Activated CD4-positive, alpha-beta T cell treated with anti-CD3 and anti-CD28 coated beads for 4 hours (primary cell): ENCODE measurements around the gene PDZD4.

Experiments used
- DNase-seq, 2 donors: peaks; one replicate each; pipeline ENCODE4 v3.0.0-alpha.2; 2020

The PDZD4 gene

DNA sequence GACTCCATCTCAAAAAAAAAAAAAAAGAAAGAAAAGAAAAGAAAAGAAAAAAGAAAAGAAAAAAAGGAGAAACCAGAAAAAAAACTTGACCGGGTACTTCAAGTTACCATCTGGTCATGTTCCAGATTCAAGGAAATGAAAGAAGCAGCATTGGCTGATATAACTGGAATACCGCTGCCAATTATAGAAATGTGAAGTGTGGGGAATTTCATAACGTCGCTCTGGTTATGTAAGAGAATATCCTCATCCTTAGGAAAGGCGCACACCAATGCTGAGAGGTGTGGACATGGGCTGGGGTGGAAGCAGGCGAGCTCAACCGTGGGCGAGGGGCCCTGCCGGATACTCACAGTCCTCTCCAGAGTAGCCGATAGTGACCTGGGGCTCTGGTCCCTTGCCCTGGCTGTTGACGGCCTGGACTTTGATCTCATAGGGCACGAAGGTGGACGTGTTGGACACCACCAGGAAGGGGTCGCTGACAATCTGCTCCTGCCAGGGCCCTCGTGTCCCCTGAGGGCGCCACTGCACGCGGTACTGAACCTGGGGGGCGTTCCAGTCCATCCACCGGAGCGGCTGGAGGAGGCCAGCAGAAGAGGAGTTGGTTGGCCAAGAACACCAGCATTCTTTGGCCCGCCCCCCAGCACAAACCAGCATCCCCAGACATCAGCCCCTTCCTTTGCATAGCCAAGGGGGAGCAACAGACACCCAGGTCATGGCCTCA is 36.1 kb upstream of the PDZD4 start:
- DNase-seq = no peak

DNA sequence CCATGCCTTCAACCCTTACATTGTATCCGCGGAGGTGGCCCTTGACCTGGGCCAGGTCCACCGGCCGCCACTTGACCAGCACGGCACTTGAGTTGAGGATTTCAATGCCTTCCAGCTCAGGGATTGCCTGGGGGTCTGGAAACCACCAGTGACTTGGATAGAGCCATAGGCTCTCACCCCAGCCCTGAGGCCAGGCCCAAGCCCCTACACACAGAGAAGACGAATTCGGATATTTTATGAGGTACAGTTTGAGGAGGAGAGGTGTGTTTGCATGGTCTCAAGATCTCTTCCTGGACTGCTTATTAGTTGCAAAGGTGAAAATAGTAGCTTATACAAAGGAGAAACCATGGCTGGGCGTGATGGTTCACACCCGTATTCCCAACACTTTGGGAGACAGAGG is 35.3 kb upstream of the PDZD4 start:
- DNase-seq = no peak

DNA sequence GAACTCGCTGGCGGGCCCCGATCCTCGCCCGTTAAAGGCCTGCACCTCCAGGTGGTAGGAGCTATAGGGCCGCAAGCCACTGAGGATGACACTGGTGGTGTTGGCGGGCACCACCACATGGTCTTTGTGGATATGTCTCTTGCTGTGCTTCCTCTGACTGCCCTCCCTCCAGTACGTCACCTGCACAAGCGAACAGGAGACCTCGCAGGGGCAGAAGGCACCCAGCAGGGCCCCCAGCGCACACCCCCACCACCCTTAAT is 34.9 kb upstream of the PDZD4 start:
- DNase-seq = no peak

DNA sequence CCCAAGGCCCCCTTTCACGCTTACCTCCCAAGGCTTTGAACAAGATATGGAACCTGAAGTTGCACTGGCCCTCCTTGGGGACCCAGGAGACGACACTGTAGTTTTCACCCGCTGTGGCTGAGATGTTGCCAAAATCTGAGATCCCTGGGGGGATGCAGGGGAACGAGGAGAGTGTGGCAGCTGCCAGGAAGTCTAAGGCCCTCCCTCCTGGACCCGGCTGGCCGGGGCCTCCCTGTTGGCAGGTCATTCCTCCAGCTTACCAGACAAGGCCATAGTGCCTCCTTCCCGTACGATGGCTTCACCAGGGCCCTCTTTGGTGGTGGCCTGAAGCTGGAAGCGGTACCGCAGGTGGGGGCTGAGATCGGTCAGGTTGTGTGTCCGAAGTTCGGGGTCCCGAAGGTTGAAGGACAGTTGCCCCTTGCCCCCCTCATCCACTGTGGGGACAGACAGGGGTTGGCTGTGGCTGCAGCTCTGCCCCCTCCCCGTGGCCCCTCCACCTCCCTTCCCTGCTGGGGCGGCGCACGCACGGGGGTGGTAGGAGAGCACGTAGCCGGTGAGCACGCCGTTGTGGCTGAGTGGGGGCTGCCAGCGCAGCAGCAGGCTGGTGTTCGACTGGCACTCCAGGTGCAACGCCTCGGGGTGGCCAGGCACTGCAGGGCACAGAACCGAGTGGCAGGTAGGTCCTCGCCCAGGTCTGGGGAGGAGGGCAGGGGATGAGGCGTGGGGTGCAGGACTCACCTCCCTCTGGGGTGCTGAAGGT is 34.4 kb upstream of the PDZD4 start:
- no peak for DNase-seq

DNA sequence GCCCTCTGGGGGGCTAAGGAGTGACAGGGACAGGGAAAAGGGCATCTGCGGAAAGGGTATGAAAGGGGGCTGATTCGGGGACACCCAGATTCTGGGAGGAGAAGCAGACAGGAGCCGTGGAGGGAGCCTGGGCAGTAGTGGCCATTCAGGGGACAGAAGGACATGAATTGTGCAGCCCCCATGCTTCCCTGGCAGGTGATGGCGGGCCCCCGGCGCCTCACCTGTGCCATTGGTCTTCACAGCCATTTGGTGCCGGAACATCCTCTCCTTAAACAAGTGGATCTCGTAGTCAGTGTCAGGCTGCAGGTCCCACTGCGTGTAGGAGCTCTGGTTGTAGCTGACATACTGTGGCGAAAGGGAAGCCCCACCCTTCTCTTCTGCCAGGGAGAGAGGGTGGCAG is 33.8 kb upstream of the PDZD4 start:
- DNase-seq = no peak

DNA sequence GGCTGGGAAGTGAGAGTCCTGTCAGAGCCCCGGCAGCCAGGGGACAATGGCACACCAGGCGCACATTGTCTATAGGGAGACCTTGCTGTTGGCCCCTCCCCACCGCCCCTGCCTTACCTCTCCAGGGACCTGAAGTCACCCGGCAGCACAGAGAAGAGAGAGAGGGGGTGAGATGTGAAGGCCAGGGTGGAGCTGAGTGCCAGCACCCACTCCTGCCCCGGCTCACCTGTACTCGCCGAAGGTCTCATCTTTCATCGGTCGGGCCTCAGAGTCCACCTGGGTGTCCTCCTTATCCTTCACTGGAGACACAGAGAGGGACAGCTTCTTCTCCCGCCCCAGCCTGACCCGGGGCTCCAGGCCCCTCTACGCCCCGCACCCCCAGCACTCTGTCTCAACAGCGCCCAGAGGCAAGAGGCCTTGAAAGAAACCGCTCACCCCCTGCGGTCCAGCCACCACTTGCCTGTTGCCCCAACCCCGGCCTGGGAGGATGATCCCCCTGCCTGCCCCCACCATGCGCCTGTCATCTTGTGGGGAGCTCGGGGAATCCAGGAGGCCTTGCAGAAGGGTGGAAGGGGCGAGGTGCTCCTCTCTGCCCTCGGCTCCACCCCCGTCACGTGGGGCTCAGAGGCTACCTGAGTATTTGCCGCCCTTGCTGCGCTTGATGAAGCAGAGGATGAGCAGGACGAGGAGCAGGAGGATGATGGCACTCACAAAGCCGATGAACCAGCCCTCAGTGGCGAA is 33.1 kb upstream of the PDZD4 start:
- DNase-seq = no peak

DNA sequence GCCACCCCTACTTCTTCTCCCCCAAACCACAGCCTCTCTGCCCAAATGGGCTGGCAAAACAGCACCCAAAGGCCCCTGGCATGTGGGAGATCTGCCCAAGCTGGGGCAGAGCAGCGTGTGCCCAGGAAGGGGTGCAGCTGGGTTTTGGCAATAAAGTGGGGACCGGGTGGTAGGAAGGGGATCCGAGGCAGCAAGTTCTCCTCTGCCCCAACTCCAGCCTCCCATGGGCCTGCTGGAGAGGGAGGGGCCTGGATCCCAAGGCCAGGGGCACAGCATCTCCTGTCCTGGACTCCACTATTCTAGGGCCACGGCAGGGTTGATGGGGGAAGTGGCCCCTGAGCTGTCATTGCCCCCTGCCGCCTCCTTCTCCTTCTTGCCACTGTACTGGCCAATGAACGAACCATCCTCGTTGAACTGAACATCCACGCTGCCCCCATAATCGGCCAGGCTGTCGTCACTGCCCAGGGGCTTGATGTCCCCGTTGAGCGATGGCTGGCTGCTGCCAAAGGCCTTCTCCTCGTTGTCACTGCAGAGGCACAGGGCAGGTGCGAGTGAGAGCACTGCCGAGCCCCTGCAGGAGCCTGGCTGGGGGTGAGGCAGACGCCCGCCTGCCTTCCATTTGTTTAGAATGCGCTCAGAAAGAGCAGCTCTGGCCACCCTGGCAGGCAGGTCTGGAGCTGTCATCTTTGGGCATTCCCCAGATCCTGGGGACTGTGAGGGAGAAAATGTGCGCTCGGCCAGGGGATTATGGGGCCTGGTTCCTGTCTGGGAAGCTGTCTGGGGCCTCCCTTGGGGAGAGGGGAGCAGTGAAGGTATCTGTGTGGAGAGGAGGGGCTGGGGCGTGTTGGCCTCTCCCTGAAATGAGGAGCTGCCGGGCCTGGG is 32.3 kb upstream of the PDZD4 start:
- DNase-seq = no peak

DNA sequence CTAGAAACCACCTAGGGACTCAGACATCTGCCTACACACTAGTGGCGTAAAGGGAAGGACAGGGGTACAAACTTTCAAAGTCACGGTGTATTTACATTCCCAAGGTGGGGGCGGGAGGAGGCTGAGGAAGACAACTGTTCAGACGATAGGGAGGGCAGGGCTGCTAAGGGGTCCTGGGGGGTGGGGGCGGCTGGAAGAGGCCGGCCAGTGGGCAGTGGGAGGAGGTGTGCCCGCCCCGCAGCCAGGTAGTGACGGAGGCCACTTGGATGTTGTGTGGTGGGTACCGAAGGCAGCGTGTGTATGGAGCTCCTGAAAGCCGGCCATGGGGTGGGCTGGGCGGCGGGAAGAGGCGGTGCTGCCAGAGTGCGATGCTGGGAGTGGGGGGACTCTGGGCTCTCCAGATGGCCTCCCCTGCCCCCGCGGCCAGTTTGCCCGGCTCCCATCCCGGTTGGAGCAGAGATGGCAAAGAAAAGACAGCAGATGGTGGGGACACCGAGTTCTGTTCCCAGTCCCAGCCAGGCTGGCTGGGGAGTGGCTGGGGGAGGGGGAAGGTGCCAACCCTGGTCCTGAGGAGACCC is 31.5 kb upstream of the PDZD4 start:
- no peak for DNase-seq

DNA sequence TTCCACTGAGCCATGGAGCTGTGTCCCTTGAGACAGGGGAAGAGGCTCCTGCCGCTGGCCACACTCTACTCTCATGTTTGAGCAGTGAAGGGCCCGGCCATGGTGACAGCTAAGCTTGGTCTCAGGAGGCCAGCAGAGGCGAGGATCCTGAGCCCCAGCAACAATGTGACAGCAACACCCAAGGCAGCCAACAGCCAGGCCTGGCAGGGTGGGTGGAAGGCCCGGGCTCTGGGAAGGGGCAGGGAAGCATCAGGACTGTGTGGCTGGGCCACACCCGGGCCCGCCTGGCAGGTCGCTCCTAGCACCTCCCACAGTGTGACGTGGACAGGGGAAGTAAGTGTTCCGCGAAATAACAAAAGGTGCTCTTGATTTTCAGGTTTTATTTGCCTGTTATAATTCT is 30.8 kb upstream of the PDZD4 start:
- no peak for DNase-seq

DNA sequence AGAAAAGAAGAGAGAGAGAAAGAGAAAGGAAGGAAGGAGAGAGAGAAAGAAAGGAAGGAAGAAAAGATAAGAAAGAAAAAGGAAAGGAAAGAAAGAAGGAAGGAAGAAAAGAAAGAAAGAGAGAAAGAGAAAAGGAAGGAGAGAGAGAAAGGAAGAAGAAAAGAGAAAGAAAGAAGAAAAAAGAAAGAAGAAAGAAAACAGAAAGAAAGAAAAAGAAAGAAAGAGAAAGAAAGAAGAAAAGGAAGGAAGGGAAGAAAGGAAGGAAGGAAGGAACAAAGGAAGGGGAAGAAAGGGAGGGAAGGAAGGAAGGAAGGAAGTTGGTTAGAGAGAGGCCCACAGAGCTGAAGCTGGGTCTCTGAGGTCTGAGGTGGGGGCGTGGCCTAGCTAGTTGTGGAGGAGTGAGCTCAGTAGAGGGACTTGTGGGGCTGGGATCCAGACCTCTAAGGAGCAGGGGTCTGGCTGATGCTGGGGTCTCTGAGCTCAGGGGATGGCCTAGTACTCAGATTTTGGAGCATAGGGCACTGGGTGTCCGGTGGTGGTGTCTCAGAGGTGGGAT is 27.1 kb upstream of the PDZD4 start:
- no peak for DNase-seq

DNA sequence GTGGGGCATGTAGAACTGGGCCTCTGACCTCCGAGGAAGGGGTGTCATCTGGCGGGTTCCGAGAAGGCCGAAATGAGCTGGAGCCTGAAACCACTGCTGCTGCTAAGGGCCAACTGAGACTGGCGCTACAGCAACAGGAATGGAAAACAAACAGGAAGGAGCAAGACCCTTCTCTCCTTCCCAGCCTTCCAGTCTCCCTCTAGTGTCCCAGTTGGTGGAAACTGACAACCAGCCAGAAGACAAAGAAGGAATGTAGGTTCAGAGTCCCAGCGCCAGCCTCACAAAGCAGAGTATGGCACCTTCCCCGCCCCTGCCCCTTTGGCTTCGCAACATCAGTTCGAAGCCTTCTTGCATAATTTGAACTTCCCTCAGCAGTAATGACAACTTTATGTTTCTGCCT is 24.4 kb upstream of the PDZD4 start:
- no peak for DNase-seq

DNA sequence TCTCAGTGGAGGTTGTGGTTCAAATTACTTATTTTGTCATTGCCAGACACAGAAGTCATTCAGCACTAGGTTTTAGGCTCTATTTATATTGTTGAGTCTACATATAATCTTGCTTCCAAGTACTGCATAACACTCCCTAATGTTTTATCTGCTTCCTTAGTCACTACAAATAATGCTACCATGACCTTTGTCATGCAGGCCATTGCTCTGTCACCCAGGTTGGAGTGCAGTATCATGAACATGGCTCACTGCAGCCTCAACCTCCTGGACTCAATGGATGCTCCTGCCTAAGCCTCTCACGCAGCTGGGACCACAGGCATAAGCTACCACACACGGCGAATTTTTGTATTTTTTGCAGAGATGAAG is 23.5 kb upstream of the PDZD4 start:
- no peak for DNase-seq

DNA sequence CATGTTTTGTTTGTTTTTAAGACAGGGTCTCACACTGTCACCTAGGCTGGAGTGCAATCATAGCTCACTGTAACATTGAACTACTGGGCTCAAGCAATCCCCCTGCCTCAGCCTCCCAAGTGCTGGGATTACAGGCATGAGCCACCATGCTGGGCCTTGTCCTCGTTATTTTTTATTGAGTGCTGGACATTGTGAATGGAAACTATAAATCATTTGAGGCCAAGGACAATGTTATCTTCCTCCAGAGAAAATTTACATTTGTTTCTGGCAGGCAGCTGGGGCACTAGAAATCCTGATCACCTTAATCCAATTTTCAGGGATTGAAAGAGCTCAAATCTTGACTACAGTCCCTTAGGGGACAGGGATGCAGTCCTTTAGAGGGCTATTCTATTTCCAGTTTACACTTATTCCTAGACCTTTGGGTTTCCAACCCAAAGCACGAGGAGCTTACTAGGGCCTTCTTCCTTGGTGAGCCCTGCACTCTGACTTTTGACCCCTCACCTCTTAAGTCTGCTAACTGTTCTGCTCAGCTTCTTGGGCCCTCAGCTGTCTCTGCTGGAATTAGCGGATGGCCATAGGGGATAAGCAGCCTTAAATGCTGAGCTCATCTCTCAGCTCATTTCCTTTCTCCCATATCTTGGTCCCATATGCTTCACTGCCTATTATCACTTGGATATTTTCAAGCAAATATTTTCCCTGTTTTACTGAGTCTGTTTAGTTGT is 23.0 kb upstream of the PDZD4 start:
- DNase-seq = no peak

DNA sequence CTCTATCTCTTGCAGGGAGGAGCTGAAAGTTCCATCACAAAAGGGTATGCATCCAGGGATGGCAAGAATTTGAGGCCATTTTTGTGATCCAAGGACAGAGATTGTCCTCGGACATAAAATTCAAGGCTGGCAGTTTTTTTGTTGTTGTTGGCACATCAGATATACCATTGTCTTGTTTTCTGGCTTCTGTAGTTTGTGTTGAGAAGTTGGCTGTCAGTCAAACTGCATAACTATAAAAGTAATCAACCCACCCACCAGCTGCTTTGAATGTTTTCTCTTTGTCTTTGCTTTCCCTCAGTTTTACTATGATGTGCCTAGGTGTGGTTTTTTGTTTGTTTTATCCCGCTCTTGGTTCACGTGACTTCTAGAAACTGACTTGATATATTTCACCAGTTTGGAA is 21.6 kb upstream of the PDZD4 start:
- DNase-seq = no peak

DNA sequence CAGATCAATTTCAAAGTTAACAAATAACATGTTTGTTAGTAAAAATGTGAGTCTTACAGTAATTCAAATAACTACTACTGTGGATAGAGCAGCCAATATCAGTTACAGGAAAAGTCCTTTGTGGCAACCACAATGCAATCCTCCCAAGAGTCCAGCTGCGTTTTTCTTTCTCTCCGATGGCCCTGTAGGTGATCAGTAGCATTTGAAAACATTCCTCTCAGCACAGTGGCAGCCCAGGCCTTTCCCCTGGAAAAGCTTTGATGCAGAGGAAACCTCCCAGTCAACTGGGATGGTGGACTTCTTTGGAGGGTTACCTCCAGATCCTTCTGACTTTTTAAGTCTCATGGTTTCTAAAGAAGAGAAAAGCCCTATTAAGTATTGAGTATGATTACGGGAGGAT is 18.0 kb upstream of the PDZD4 start:
- no peak for DNase-seq

DNA sequence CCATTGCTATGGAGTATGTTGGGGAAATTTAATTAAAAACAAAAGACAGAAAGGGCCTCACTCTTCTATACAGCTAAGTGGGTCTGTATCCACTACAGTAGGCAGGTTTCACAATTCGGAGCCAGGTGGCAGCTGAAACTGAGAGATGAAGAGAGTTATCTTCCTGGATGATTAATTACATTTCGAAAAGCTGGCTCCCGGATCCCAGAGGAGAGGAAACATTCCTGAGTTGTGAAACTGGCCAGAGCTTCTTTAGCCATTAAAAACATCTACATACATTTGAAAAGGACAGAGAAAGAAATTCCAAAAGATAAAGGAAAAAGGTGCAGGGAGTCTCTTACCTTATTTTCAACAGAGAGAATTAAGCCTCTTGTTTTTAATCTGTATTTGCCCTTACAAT is 15.5 kb upstream of the PDZD4 start:
- DNase-seq = no peak

DNA sequence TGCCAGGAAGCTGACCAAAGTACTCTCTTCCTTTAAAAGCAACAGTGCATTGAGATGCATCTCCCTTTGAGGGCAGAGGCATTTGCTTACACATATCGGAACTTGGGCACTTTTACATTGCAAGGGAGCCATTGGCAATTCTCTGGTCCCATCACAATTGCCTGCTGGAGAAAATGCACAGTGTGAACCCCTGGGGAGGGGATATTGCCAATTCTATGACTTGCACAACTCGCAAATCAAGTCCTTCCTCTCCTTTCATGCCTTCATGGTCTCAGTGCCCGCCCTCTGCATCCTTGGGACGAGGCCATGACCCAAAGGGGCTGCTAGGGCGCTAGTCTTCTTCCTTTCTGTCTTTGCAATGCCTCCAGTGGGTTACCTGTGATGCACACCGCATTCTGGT is 14.9 kb upstream of the PDZD4 start:
- DNase-seq = no peak

DNA sequence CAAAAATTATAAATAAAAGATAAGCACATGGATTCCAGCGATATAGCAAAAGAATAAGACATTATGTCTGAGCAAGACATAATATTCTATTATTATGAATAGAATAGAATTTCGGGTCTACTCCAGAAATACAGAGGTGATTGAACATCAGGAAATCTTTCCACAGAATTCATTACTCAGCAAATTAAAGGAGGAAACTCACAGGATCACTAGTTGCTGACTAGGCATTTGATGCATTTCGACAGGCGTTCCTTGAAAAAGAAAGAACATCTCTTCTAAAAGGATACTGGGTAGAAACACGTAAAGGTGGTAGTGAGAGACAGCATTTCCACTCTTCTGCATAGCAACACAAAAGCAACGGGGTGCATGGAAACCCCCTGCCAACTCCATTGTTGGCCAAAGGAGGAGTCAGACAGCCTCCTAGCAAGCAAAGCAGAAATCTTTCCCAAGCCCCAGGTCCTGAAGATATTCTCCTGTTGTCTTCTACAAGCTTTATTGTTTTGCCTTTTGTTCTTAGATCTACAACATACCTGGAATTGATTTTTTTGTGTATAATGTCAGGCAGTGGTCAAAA is 14.3 kb upstream of the PDZD4 start:
- no peak for DNase-seq

DNA sequence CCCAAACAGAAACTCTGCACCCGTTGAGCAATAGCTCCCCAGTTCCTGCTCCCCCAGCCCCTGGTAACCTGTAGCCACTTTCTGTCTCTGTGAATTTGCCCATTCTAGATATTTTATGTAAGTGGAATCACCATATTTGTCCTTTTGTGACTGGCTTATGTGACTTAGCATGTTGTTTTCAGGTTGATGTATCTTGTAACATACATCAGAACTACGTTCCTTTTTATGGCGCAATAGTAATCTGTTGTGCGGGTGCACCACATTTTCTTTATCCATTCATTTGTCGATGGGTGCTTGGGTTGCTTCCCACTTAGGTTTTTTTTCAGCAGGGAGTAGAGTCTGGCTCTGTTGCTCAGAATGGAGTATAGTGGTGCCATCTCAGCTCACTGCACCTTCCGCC is 6.6 kb upstream of the PDZD4 start:
- DNase-seq = no peak

DNA sequence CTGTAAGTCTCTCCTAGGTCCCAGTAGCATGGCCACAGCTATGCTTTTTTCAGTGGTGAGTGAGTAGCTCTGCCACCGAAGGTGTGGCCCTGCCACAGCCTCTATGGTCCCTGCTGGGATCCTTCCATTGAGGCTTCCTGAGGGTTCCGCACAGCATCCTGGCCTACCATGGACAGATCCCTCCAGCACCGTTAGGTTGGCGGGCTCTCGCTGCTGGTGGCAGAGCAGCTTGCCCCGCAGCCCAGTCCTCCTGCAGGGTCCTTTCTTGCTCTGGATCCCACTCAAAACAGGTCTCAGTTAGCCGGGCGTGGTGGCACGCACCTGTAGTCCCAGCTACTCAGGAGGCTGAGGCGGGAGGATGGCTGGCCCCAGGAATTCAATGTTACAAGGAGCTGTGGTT is 2.4 kb upstream of the PDZD4 start:
- DNase-seq = no peak

DNA sequence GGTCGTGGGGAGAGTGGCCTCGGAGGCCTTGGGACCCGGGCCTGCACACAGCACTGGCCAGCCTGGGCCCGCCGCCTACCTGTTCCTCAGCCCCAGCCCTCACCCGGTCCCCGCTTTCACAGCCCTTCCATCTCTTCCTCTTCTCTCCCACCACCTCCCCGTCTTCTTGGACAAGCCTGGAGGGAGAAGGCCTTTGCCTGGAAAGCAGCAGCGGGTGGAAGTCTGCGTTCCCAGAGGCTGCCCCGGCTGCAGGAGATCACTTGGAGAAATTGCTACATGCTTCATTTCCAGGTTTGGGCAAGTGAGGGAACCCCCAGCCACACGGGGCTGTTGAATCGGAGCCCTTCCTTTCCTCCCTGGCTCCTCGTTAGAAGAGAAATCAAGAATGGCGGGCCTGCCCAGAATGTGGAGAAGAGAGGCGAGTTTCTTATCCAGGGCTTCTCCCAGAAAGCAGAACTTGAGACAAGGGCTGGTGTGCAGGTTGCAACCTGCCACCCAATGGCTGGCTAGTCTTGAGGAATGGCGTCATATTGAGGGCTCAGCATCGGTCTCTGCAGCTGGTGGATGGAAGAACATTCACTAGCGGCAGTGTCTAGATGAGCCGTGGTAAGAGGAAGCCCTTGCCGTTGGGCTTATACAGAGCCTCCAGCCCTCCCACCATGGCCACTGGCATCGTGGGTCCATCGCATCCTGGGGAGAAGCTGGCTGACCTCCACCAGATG is 1.2 kb upstream of the PDZD4 start:
- no peak for DNase-seq
